ENCODE results near the gene BAG2.
A peak's percentile ranks its signal among the peaks of the same experiment; 100 is the strongest.

Gene BAG2

GRCh38 chr6:57173886-57174510 is 1.9 kb downstream of the BAG2 start:
- no peak for TF ChIP-seq CTCF (conservative IDR thresholded peaks at IDR 0.05; ENCODE audit: low read depth, low read length)
- peak overlapping the region; percentile 77 for H3K4me3 ChIP-seq (ENCODE audit: low read length)
- no peak for DNase-seq (ENCODE audit: low read depth)

- TF ChIP-seq CTCF (conservative IDR thresholded peaks at IDR 0.05; ENCODE audit: low read depth, low read length) = no peak
- peak overlapping the region; percentile 77 for H3K4me3 ChIP-seq (ENCODE audit: low read length)
- no peak for DNase-seq (ENCODE audit: low read depth)
These were observed 2.4 kb downstream of the BAG2 start for GRCh38 chr6:57174511-57174907.

GRCh38 chr6:57177545-57178265 is 5.6 kb downstream of the BAG2 start:
- DNase-seq (ENCODE audit: low read depth) = no peak
- H3K4me3 ChIP-seq (ENCODE audit: low read length) = no peak overlapping the region
- TF ChIP-seq CTCF (conservative IDR thresholded peaks at IDR 0.05; ENCODE audit: low read depth, low read length) = no peak

DNA sequence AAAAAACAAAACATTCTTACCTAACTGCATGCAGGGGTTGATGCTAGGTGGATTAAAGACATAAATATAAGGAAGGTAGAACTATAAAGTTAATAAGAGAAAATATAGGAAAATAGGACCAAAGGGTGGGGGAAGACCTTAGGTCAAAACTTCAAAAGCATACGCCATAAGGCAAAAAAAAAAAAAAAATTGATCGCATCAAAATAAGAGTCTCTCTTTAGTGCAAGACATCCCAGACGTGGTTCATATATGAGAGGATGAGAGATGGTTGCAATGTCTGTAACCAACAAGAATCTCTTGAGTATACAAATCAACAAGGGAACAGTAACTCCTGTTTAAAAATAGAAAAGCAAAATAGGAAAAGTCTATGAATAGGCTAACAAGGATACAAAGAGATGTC is 8.5 kb downstream of the BAG2 start:
- no peak overlapping the region for H3K4me3 ChIP-seq (ENCODE audit: low read length)
- no peak for DNase-seq (ENCODE audit: low read depth)
- no peak for TF ChIP-seq CTCF (conservative IDR thresholded peaks at IDR 0.05; ENCODE audit: low read depth, low read length)

DNA sequence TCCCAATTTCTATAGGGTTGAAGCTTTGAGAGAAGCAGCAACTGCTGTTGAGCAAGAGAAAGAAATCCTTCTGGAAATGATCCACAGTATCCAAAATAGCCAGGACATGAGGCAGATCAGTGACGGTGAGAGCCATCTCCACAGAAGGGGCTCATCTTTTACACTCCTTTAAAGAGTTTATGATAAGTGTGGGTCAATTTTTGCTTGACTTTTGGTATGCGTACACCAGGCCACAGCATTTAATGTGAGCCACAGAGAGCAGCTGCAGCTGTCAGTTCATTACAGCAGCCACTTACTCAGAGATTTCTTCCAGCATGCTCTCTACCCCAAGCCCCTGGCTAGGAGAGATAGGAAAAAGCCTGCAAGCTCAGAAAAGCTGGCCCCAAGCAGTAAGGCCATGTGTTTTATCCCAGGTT is 9.9 kb downstream of the BAG2 start:
- TF ChIP-seq CTCF (conservative IDR thresholded peaks at IDR 0.05; ENCODE audit: low read depth, low read length) = no peak
- H3K4me3 ChIP-seq (ENCODE audit: low read length) = no peak overlapping the region
- DNase-seq (ENCODE audit: low read depth) = no peak

GRCh38 chr6:57183336-57183735 is 11.2 kb downstream of the BAG2 start:
- DNase-seq (ENCODE audit: low read depth) = no peak
- H3K4me3 ChIP-seq (ENCODE audit: low read length) = no peak overlapping the region
- no peak for TF ChIP-seq CTCF (conservative IDR thresholded peaks at IDR 0.05; ENCODE audit: low read depth, low read length)

- H3K4me3 ChIP-seq (ENCODE audit: low read length) = no peak overlapping the region
- TF ChIP-seq CTCF (conservative IDR thresholded peaks at IDR 0.05; ENCODE audit: low read depth, low read length) = peak; percentile 49
- DNase-seq (ENCODE audit: low read depth) = no peak
These were observed 18.0 kb downstream of the BAG2 start for GRCh38 chr6:57190140-57190539.
